ENCODE data around the gene BIN2.

GRCh38 chr12:51357374-51358047 lies 33.5 kb upstream of the BIN2 start:
- no peak for TF ChIP-seq POLR2AphosphoS5 (IDR thresholded peaks at IDR 0.05)
- TF ChIP-seq CTCF (IDR thresholded peaks at IDR 0.05): no peak
- TF ChIP-seq POLR2A (IDR thresholded peaks at IDR 0.05): no peak
- no peak for TF ChIP-seq EP300 (IDR thresholded peaks at IDR 0.05)

Measured in stomach (tissue), 4 donors.